22Rv1 (cell line): ENCODE data around the gene LINC00237.

ENCODE experiments used
- ZFX ChIP-seq: fragments of 450-650 bp; IDR thresholded peaks from 2 replicates; pipeline ENCODE4 v1.6.1; 2017; ENCODE audit warnings: antibody characterized with exemption, borderline replicate concordance
- TF ChIP-seq, protein P1 (sequence below): fragments of 450-650 bp; IDR thresholded peaks from 2 replicates; pipeline ENCODE4 v1.5.1; 2017; ENCODE audit warnings: mild to moderate bottlenecking

- TF ChIP-seq, protein P1, sequence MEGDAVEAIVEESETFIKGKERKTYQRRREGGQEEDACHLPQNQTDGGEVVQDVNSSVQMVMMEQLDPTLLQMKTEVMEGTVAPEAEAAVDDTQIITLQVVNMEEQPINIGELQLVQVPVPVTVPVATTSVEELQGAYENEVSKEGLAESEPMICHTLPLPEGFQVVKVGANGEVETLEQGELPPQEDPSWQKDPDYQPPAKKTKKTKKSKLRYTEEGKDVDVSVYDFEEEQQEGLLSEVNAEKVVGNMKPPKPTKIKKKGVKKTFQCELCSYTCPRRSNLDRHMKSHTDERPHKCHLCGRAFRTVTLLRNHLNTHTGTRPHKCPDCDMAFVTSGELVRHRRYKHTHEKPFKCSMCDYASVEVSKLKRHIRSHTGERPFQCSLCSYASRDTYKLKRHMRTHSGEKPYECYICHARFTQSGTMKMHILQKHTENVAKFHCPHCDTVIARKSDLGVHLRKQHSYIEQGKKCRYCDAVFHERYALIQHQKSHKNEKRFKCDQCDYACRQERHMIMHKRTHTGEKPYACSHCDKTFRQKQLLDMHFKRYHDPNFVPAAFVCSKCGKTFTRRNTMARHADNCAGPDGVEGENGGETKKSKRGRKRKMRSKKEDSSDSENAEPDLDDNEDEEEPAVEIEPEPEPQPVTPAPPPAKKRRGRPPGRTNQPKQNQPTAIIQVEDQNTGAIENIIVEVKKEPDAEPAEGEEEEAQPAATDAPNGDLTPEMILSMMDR, result peak; percentile 96
- no peak for TF ChIP-seq ZFX
These were observed 57.3 kb downstream of the LINC00237 start for GRCh38 chr20:21048841-21049273.
